Mammary epithelial cell (primary cell): ENCODE data around the gene SEC63.

Source experiments
- CTCF ChIP-seq, 2 donors: IDR thresholded peaks in 1 of 2; conservative IDR thresholded peaks in 1 of 2; 2 replicates each; pipeline ENCODE4 v1.5.1; 2011 to 2012; ENCODE audit warnings: inconsistent platforms in 2 of 2, low read length in 2 of 2, mild to moderate bottlenecking in 2 of 2, control low read depth in 1 of 2, low read depth in 1 of 2; ENCODE audit not compliant: insufficient read depth in 1 of 2; ENCODE audit errors: extremely low read depth in 1 of 2
- EZH2 ChIP-seq: IDR thresholded peaks from 2 replicates; pipeline ENCODE4 v1.6.1; 2012; ENCODE audit warnings: low read length, inconsistent platforms, borderline replicate concordance

GRCh38 chr6:107847844-107848802 lies 109.9 kb downstream of the SEC63 start:
- TF ChIP-seq CTCF (conservative IDR thresholded peaks at IDR 0.05 in 1 of 2, IDR thresholded peaks at IDR 0.05 in 1 of 2; ENCODE audit: extremely low read depth in 1 of 2, insufficient read depth in 1 of 2, low read depth in 1 of 2, low read length in 2 of 2): peak; percentile 59 to 91
- TF ChIP-seq EZH2: no peak
